Nephron progenitor cell (in vitro differentiated cells): ENCODE data around the gene TRIM71.

ENCODE experiments used
- DNase-seq: peaks from one replicate; pipeline ENCODE4 v3.0.0; 2021
- H3K27ac Mint-ChIP-seq: 2 replicates; pipeline ENCODE4 v1.8.0; 2021; ENCODE audit warnings: mild to moderate bottlenecking, moderate library complexity, mixed read lengths
- H3K27me3 Mint-ChIP-seq: 2 replicates; pipeline ENCODE4 v1.8.0; 2021; ENCODE audit warnings: mild to moderate bottlenecking, low read depth, mixed read lengths; ENCODE audit not compliant: poor library complexity
- H3K36me3 Mint-ChIP-seq: 2 replicates; pipeline ENCODE4 v1.8.0; 2021; ENCODE audit warnings: low read depth, mixed read lengths
- H3K4me1 Mint-ChIP-seq: 2 replicates; pipeline ENCODE4 v1.8.0; 2021; ENCODE audit warnings: mixed read lengths
- H3K4me3 Mint-ChIP-seq: 2 replicates; pipeline ENCODE4 v1.8.0; 2021; ENCODE audit warnings: mild to moderate bottlenecking, moderate library complexity, mixed read lengths
- H3K9me3 Mint-ChIP-seq: 2 replicates; pipeline ENCODE4 v1.8.0; 2021; ENCODE audit warnings: mild to moderate bottlenecking, moderate library complexity, mixed read lengths
- TF ChIP-seq, protein P1 (sequence below): fragments of 200-600 bp; sonication (generic); IDR thresholded peaks from 2 replicates; pipeline ENCODE4 v1.5.0; 2021; ENCODE audit warnings: antibody characterized with exemption

TRIM71 gene

DNA sequence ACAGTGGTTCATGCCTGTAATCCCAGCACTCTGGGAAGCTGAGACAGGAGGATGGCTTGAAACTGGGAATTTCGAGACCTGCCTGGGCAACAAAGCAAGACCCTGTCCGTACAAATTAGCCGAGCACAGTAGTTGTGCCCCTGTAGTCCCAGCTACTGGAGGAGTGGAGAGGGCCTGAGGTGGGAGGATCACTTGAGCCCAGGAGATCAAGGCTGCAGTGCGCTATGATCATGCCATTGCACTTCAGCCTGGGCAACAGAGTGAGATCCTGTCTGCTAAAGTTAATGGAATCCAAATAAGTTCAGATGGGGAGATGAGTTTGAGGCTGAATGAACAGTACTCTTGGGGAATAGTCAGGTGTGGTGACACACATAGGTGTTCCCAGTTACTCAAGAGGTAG lies 14.4 kb downstream of the TRIM71 start:
- peaks cover 21% of the 10 kb centered on the region for H3K36me3 Mint-ChIP-seq
- no peaks in the 10 kb centered on the region for H3K9me3 Mint-ChIP-seq
- no peak overlapping the region for H3K4me3 Mint-ChIP-seq
- H3K27ac Mint-ChIP-seq, result peak overlapping the region; percentile 15
- no peak for DNase-seq
- H3K27me3 Mint-ChIP-seq, result no peaks in the 10 kb centered on the region
- peaks cover 82% of the 10 kb centered on the region for H3K4me1 Mint-ChIP-seq
- TF ChIP-seq, protein P1, sequence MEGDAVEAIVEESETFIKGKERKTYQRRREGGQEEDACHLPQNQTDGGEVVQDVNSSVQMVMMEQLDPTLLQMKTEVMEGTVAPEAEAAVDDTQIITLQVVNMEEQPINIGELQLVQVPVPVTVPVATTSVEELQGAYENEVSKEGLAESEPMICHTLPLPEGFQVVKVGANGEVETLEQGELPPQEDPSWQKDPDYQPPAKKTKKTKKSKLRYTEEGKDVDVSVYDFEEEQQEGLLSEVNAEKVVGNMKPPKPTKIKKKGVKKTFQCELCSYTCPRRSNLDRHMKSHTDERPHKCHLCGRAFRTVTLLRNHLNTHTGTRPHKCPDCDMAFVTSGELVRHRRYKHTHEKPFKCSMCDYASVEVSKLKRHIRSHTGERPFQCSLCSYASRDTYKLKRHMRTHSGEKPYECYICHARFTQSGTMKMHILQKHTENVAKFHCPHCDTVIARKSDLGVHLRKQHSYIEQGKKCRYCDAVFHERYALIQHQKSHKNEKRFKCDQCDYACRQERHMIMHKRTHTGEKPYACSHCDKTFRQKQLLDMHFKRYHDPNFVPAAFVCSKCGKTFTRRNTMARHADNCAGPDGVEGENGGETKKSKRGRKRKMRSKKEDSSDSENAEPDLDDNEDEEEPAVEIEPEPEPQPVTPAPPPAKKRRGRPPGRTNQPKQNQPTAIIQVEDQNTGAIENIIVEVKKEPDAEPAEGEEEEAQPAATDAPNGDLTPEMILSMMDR, result no peak

DNA sequence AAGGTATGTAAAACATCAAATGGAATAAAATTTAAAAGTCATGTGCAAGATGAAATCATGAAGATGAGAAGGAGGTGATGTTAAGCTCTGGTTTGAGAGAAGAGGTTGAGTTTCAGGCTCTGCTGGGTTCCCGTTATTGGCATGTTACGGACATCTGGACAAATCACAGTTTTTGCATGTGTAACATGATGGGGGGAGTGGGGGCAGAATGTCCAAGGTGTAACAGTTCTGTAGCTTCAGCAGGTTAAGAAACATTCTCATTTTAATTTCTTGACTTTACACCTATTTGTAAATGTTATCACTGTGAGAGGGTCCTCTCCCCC lies 17.2 kb downstream of the TRIM71 start:
- Mint-ChIP-seq H3K36me3 (peaks cover 13% of the 10 kb centered on the region), H3K4me1 (peaks cover 89% of the 10 kb centered on the region), H3K4me3 (peak overlapping the region; percentile 41), H3K9me3 (no peaks in the 10 kb centered on the region), H3K27me3 (no peaks in the 10 kb centered on the region), H3K27ac (no peak overlapping the region)
- no peak for DNase-seq
- TF ChIP-seq, protein P1, result no peak

DNA sequence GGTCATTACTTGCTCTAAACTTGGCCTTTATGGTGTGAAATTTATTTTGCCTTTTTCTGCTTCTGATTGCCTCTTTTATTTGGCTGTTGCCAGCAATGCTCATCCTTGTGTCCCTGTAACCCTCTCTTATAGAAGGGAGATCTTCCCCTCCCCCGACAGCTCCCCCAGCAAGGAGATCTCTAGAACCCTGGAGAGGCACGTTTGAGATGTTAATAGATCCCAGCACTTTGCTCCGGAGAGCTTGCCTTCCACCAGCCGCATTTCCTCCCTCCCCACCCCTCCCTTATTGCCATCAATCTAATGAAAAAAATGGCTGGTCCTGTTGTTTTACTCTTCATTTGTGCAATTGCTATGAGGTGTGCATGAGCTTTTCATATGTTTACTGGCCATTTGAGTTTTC lies 18.2 kb downstream of the TRIM71 start:
- H3K4me3 Mint-ChIP-seq, result peak overlapping the region; percentile 64
- no peak for DNase-seq
- peak overlapping the region; percentile 65 for H3K27ac Mint-ChIP-seq
- no peaks in the 10 kb centered on the region for H3K27me3 Mint-ChIP-seq
- H3K36me3 Mint-ChIP-seq, result peaks cover 3% of the 10 kb centered on the region
- H3K4me1 Mint-ChIP-seq, result peaks cover 90% of the 10 kb centered on the region
- no peaks in the 10 kb centered on the region for H3K9me3 Mint-ChIP-seq
- TF ChIP-seq, protein P1, result no peak

DNA sequence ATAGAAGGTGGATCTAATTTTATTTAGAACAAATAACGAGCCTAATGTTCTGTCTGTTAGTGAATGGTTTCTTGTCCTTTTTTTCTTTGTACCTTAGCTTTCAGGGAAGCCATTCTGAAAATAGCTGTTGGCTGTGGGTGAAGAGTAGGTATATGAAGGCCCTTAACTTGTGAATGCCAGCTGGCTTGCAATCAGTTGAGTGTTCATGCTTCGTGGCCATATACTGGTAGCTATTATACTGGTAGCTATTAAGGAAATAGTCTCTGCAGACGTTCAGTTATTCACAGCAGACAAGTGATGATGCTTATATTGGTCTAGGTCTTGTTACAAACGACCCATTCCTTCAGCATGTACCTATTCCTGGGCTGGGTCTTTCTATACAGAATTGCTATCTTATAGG lies 18.8 kb downstream of the TRIM71 start:
- H3K4me1 Mint-ChIP-seq, result peaks cover 93% of the 10 kb centered on the region
- no peaks in the 10 kb centered on the region for H3K36me3 Mint-ChIP-seq
- no peaks in the 10 kb centered on the region for H3K27me3 Mint-ChIP-seq
- no peaks in the 10 kb centered on the region for H3K9me3 Mint-ChIP-seq
- H3K27ac Mint-ChIP-seq, result peak overlapping the region; percentile 65
- TF ChIP-seq, protein P1, result no peak
- DNase-seq, result no peak
- H3K4me3 Mint-ChIP-seq, result peak overlapping the region; percentile 64

DNA sequence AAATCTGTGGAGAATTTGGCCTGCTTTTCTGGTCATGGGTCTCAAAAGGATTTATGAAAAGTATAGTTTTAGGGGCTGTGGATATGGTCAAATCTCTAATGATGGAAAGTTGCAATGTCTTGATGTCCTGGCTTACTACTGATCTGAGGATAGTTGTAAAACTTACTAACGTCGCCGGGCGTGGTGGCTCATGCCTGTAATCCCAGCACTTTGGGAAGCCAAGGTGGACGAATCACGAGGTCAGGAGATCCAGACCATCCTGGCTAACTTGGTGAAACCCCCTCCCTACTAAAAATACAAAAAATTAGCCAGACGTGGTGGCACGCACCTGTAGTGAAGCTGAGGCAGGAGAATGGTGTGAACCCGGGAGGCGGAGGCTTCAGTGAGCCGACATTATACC lies 19.6 kb downstream of the TRIM71 start:
- H3K4me3 Mint-ChIP-seq, result no peak overlapping the region
- H3K9me3 Mint-ChIP-seq, result no peaks in the 10 kb centered on the region
- no peak for DNase-seq
- TF ChIP-seq, protein P1, result no peak
- no peaks in the 10 kb centered on the region for H3K36me3 Mint-ChIP-seq
- peaks cover 93% of the 10 kb centered on the region for H3K4me1 Mint-ChIP-seq
- H3K27ac Mint-ChIP-seq, result peak overlapping the region; percentile 42
- no peaks in the 10 kb centered on the region for H3K27me3 Mint-ChIP-seq

DNA sequence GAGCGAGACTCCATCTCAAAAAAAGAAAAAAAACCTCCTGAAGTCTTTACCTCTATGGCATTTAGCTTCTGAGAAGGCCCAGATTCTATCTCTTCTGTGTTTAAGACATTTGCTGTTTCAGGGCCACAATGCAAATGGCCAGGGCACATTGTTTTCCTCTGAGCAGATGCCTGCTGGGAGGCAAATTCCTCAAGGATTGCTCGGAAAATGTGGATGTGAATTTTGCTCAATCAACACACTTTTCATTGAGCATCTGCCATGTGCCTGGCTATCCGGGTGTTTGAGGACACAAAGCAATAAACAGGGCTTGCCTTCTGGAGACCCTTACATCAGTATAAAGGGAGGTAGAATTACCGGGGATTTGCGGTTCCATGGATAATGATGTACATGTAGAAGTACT lies 20.0 kb downstream of the TRIM71 start:
- H3K27me3 Mint-ChIP-seq, result no peaks in the 10 kb centered on the region
- no peaks in the 10 kb centered on the region for H3K36me3 Mint-ChIP-seq
- TF ChIP-seq, protein P1, result no peak
- H3K4me3 Mint-ChIP-seq, result no peak overlapping the region
- no peaks in the 10 kb centered on the region for H3K9me3 Mint-ChIP-seq
- no peak for DNase-seq
- peak overlapping the region; percentile 42 for H3K27ac Mint-ChIP-seq
- peaks cover 95% of the 10 kb centered on the region for H3K4me1 Mint-ChIP-seq
